GM19463 (cell line): Measurements from ENCODE around the gene RASGRF1.

Experiments
- ATAC-seq: cut with Tn5 transposase; IDR thresholded peaks from one replicate; pipeline ENCODE4 v1.9.1; 2021; ENCODE audit warnings: mild to moderate bottlenecking, moderate library complexity; ENCODE audit not compliant: unreplicated experiment

The RASGRF1 gene

GRCh38 chr15:79101866-79102581 is 11.4 kb upstream of the RASGRF1 start:
- ATAC-seq = no peak

GRCh38 chr15:79099692-79100091 is 9.1 kb upstream of the RASGRF1 start:
- ATAC-seq = no peak

DNA sequence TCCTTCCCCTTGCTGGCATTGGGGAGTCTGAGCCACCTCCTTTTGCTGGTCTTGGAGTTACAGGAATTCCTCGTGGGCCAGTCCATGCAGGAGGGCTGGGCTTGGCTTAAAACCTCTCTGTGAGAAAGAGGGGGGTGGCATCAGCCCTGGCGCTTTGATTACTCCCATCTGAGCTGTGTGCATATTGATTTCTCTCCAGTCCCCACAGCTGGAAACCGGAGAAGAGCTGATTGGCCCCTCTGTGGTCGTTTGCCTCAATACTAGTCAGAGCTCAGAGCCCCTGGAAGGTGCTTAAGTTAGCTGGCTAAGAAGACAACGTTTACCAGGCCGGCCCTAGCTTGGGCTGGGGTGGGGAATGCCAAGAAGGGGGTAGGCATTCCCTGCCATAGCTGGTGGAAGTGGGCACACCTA is 4.0 kb upstream of the RASGRF1 start:
- ATAC-seq = no peak

- no peak for ATAC-seq
Observed at GRCh38 chr15:79093352-79093935, 2.9 kb upstream of the RASGRF1 start.

GRCh38 chr15:79092382-79092781 is 1.8 kb upstream of the RASGRF1 start:
- ATAC-seq = no peak

GRCh38 chr15:79091204-79091867 is 756 bp upstream of the RASGRF1 start:
- no peak for ATAC-seq

- ATAC-seq = no peak
Observed at GRCh38 chr15:79089890-79090486, 592 bp downstream of the RASGRF1 start.

- no peak for ATAC-seq
Observed at GRCh38 chr15:79089331-79089889, 1.2 kb downstream of the RASGRF1 start.

DNA sequence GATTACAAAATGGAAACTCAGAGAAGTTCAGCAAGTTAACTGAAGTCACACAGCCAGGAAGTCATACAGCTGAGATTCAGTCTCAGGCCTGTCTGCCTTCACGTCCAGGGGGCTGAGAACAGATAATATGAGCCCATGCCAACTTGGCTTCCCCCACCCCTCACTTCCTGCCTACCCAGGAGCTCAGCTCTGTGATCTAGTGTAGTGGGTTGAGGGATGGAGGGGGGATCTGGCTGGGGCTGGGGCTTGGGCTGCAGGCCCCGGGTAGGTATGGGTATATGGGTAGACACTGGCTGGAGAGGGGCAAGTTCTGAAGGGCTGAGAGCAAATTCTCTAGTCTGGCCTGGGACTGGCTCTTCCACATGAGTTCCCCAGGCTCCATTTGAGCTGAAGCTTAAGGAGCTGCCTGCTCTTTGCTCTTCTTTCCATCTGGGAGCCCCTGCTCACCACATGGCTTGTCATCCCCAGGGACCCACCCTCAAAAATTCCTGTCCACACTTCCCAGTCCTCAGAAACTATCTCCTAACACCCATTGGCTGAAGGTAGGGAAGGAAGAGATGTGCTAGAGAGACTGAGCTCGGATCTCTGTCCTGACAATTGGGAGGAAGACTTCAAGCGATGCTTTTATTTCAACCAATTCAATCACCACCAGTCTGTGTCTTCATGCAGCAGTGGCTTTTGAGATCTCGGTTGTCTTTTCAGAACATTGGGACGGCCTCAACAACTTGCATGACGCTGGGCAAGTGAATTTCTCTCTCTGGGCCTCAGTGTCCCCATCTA is 2.0 kb downstream of the RASGRF1 start:
- ATAC-seq = no peak

DNA sequence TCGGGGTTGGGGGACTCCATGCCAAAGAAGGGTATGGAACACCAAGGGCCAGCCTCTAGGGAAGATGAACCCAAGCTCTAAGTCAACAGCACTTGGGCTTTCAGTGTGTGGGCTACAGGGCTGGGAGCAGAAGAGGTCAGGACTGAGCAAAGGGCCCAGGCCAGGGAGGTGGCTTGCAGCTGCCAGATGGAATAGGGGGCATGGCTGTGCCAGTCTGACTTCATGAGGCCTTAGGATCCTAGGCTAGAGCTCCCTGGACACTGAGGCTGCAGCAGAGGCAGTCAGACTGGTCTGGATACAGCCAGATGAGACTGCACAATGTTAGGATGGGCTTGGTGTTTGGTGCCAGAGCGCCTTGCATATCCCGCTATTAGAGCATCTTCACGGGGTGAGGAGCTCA is 3.8 kb downstream of the RASGRF1 start:
- ATAC-seq = no peak

GRCh38 chr15:79084308-79084968 is 6.1 kb downstream of the RASGRF1 start:
- ATAC-seq = no peak

DNA sequence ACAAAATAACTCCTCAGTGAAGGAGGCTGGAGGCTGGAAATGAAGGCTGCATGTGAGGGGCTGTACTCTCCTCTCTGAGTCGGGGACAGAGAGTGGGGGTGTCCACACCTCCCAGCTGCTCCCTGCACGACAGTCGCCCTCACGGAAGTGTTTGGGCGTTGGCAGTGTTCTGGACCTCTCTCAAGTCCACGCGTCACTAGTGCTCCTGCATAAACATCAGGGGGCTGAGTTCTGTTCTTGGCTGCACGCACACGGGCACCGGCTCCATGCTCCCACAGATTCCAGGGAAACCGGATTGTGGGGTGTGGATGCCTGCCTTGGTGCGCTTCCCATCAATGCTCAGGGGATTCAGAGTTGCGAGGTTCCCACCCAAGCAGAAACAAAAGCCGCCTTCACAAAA is 7.4 kb downstream of the RASGRF1 start:
- no peak for ATAC-seq

DNA sequence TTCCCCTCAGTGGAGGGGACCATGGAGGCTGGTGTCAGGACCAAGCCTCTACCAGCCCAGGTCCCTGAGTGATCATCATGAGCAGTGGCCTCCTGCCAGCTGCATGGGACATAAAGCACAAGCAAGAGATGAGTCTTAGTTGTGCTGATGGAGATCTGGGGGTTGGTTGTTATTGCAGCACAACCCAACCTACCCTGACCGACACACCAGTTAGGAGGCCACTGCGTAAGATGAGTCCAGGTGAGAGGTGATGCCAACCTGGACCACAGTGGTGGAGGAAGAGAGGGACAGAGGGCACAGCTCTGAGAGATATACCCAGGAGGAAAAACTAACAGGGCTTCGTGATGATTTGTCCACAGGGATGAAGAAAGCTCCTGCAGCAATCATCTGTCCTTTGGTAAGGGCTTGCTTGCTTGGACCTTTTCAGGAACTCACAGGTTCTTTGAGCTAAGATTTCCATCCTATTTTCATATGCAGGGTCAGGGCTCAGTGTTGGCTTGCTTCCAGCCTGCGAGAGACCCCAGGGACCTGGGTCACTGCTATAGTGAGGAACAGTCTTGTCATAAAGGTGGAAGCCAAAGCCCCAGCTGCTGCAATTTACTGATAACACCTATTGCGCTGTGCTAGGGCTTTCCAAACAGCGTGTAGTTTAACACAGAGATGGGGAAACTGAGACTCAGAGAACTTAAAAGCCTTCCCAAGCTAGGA is 8.1 kb downstream of the RASGRF1 start:
- ATAC-seq = no peak

- no peak for ATAC-seq
Observed at GRCh38 chr15:79078763-79079410, 11.7 kb downstream of the RASGRF1 start.

- no peak for ATAC-seq
Observed at GRCh38 chr15:79078003-79078402, 12.6 kb downstream of the RASGRF1 start.

- no peak for ATAC-seq
Observed at GRCh38 chr15:79076661-79077060, 13.9 kb downstream of the RASGRF1 start.

DNA sequence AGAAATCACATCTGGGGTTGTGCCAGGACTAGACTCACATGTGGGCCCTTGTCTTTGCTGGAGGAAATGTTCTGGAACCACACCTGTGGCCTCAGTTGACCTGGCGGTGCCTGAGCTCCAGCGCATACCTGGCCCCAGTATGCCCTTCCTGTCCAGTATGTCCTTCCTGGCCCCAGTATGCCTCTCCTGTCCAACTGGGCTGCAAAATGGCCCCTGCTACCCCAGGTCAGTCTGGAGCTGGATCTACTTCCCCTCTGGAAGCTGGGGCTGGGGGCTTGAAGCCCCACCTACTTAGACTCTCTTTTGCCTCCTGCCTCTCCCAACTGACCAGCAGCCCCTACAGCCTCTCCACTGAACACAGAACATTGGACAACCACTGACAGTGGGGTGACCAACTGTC is 15.3 kb downstream of the RASGRF1 start:
- no peak for ATAC-seq

- no peak for ATAC-seq
Observed at GRCh38 chr15:79073336-79073735, 17.2 kb downstream of the RASGRF1 start.

- ATAC-seq = no peak
Observed at GRCh38 chr15:79071901-79072300, 18.7 kb downstream of the RASGRF1 start.
